Activated CD4-positive, alpha-beta memory T cell treated with anti-CD3 and anti-CD28 coated beads, Interleukin-2, amount 10 ng/mL, durations not matched to agents 7 days and 5 days (primary cell): ENCODE results near the gene LETM1. TPM values are rescaled to one million over a fixed set of nuclear protein-coding genes. Genes with fewer than 3 reads are reported as not detected.

Experiments
- CTCF ChIA-PET: fragments of 350-600 bp; sonication (Branson Sonifier 250); formaldehyde crosslinking; loops from one replicate; lab custom pipeline; 2021; ENCODE audit warnings: antibody characterized with exemption, inconsistent platforms; lab: Charles Lee
- POLR2A ChIA-PET: fragments of 350-600 bp; sonication (Branson Sonifier 250); formaldehyde crosslinking; loops from one replicate; lab custom pipeline; 2021; ENCODE audit warnings: antibody characterized with exemption; lab: Charles Lee
- DNase-seq: peaks from one replicate; pipeline ENCODE4 v3.0.0-alpha.2; 2020
- H3K27ac Mint-ChIP-seq: one replicate; pipeline ENCODE4 v1.8.0; 2021; ENCODE audit warnings: mild to moderate bottlenecking, mixed read lengths
- H3K27me3 Mint-ChIP-seq: one replicate; pipeline ENCODE4 v1.8.0; 2021; ENCODE audit warnings: mixed read lengths
- H3K36me3 Mint-ChIP-seq: one replicate; pipeline ENCODE4 v1.8.0; 2021; ENCODE audit warnings: low read depth, mixed read lengths
- H3K4me1 Mint-ChIP-seq: one replicate; pipeline ENCODE4 v1.8.0; 2021; ENCODE audit warnings: mixed read lengths
- H3K4me3 Mint-ChIP-seq: one replicate; pipeline ENCODE4 v1.8.0; 2021; ENCODE audit warnings: mild to moderate bottlenecking, mixed read lengths
- H3K9me3 Mint-ChIP-seq: one replicate; pipeline ENCODE4 v1.8.0; 2021; ENCODE audit warnings: mixed read lengths
- total RNA-seq, 2 experiments: library from RNA; stranded (reverse); gene quantifications; one replicate each; pipeline ENCODE4 v1.2.3, GENCODE V29; 2021

LETM1 gene
- total RNA-seq: 10 to 100 TPM; 36.6 to 39.3 TPM

- ChIA-PET CTCF (interaction anchor here (0.7 to 3.2 kb wide), 4 partner anchors 13 to 46 kb away, joined by 3 to 11 read pairs (median 5); no protein-coding TSS in a partner anchor), POLR2A (interaction anchor here (0.9 to 7.1 kb wide), 10 partner anchors 10 to 613 kb away, joined by 3 to 100 read pairs (median 10); partner anchors contain the start of genes NSD2, RNF4, SLBP and TACC3)
- Mint-ChIP-seq H3K27me3 (no peaks in the 10 kb centered on the region), H3K27ac (peak within 1 kb of the TSS; percentile 66), H3K4me1 (peaks cover 36% of the 10 kb centered on the region), H3K36me3 (peaks cover 4% of the 10 kb centered on the region), H3K4me3 (peak within 1 kb of the TSS; percentile 81), H3K9me3 (no peaks in the 10 kb centered on the region)
- peak; percentile 96 for DNase-seq
These were observed at the start of gene LETM1 for GRCh38 chr4:1856071-1856942. Gene LETM1, minus strand, starts transcription at chr4:1856156. Its CDS starts 206 bp downstream, at chr4:1855950.

- peak overlapping the region; percentile 38 for H3K27ac Mint-ChIP-seq
- ChIA-PET POLR2A (interaction anchor here (1.1 to 1.3 kb wide), 2 partner anchors 31 to 33 kb away, joined by 3 read pairs; no protein-coding TSS in a partner anchor), CTCF (interaction anchor here (1.6 kb wide), 1 partner anchor 211 kb away, joined by 5 read pairs; no protein-coding TSS in a partner anchor)
- H3K4me3 Mint-ChIP-seq: no peak overlapping the region
- peaks cover 79% of the 10 kb centered on the region for H3K4me1 Mint-ChIP-seq
- H3K9me3 Mint-ChIP-seq: no peaks in the 10 kb centered on the region
- peaks cover 82% of the 10 kb centered on the region for H3K36me3 Mint-ChIP-seq
- DNase-seq: no peak
- H3K27me3 Mint-ChIP-seq: no peaks in the 10 kb centered on the region
These were observed 48.1 kb upstream of the LETM1 start for GRCh38 chr4:1904042-1904441.

- CTCF ChIA-PET: interaction anchor here (1.2 to 1.5 kb wide), 2 partner anchors 12 to 210 kb away, joined by 3 to 4 read pairs; no protein-coding TSS in a partner anchor
These were observed 47.1 kb upstream of the LETM1 start for GRCh38 chr4:1903035-1903434.

GRCh38 chr4:1902243-1902642 lies 46.3 kb upstream of the LETM1 start:
- POLR2A ChIA-PET: interaction anchor here (1.4 kb wide), 1 partner anchor 29 kb away, joined by 3 read pairs; no protein-coding TSS in a partner anchor
- no peak overlapping the region for H3K27ac Mint-ChIP-seq
- no peaks in the 10 kb centered on the region for H3K27me3 Mint-ChIP-seq
- H3K4me3 Mint-ChIP-seq: no peak overlapping the region
- CTCF ChIA-PET: interaction anchor here (0.9 to 1.5 kb wide), 4 partner anchors 12 to 209 kb away, joined by 3 to 4 read pairs (median 3); no protein-coding TSS in a partner anchor
- DNase-seq: no peak
- H3K4me1 Mint-ChIP-seq: peaks cover 75% of the 10 kb centered on the region
- H3K9me3 Mint-ChIP-seq: no peaks in the 10 kb centered on the region
- peaks cover 74% of the 10 kb centered on the region for H3K36me3 Mint-ChIP-seq

More at GRCh38 chr4:1903035-1903434, 47.1 kb upstream of the LETM1 start:
- H3K36me3 Mint-ChIP-seq: peaks cover 81% of the 10 kb centered on the region
- POLR2A ChIA-PET: interaction anchor here (0.7 to 1.4 kb wide), 2 partner anchors 30 to 32 kb away, joined by 3 read pairs; partner anchors contain the start of gene NSD2
- no peak for DNase-seq
- H3K27ac Mint-ChIP-seq: peak overlapping the region; percentile 13
- no peak overlapping the region for H3K4me3 Mint-ChIP-seq
- H3K9me3 Mint-ChIP-seq: no peaks in the 10 kb centered on the region
- no peaks in the 10 kb centered on the region for H3K27me3 Mint-ChIP-seq
- peaks cover 76% of the 10 kb centered on the region for H3K4me1 Mint-ChIP-seq

GRCh38 chr4:1901127-1901526 lies 45.2 kb upstream of the LETM1 start:
- Mint-ChIP-seq H3K27me3 (no peaks in the 10 kb centered on the region), H3K4me3 (no peak overlapping the region), H3K9me3 (no peaks in the 10 kb centered on the region), H3K4me1 (peaks cover 73% of the 10 kb centered on the region), H3K27ac (no peak overlapping the region), H3K36me3 (peaks cover 69% of the 10 kb centered on the region)
- ChIA-PET CTCF (interaction anchor here (0.9 to 4.7 kb wide), 7 partner anchors 10 to 153 kb away, joined by 3 to 47 read pairs (median 7); no protein-coding TSS in a partner anchor), POLR2A (interaction anchor here (0.9 kb wide), 1 partner anchor 31 kb away, joined by 6 read pairs; the partner anchor contains the start of gene NSD2)
- DNase-seq: no peak

GRCh38 chr4:1900624-1901023 lies 44.7 kb upstream of the LETM1 start:
- no peaks in the 10 kb centered on the region for H3K9me3 Mint-ChIP-seq
- ChIA-PET CTCF (interaction anchor here (0.9 to 4.7 kb wide), 13 partner anchors 9 to 153 kb away, joined by 3 to 47 read pairs (median 6); partner anchors contain the start of gene NSD2), POLR2A (interaction anchor here (0.9 to 3.0 kb wide), 5 partner anchors 10 to 46 kb away, joined by 3 to 22 read pairs (median 6); partner anchors contain the start of gene NSD2)
- H3K27ac Mint-ChIP-seq: no peak overlapping the region
- peaks cover 73% of the 10 kb centered on the region for H3K4me1 Mint-ChIP-seq
- peaks cover 69% of the 10 kb centered on the region for H3K36me3 Mint-ChIP-seq
- no peak overlapping the region for H3K4me3 Mint-ChIP-seq
- DNase-seq: no peak
- no peaks in the 10 kb centered on the region for H3K27me3 Mint-ChIP-seq

- H3K27ac Mint-ChIP-seq: no peak overlapping the region
- no peak overlapping the region for H3K4me3 Mint-ChIP-seq
- peaks cover 70% of the 10 kb centered on the region for H3K36me3 Mint-ChIP-seq
- H3K4me1 Mint-ChIP-seq: peaks cover 73% of the 10 kb centered on the region
- ChIA-PET CTCF (interaction anchor here (0.6 to 4.7 kb wide), 23 partner anchors 9 to 207 kb away, joined by 3 to 47 read pairs (median 5); partner anchors contain the start of gene NSD2), POLR2A (interaction anchor here (0.9 to 3.0 kb wide), 6 partner anchors 9 to 47 kb away, joined by 3 to 22 read pairs (median 4); partner anchors contain the start of gene NSD2)
- no peaks in the 10 kb centered on the region for H3K9me3 Mint-ChIP-seq
- H3K27me3 Mint-ChIP-seq: no peaks in the 10 kb centered on the region
- DNase-seq: no peak
These were observed 44.1 kb upstream of the LETM1 start for GRCh38 chr4:1900087-1900433.

GRCh38 chr4:1899149-1900086 lies 43.5 kb upstream of the LETM1 start:
- CTCF ChIA-PET: interaction anchor here (0.6 to 4.7 kb wide), 32 partner anchors 9 to 206 kb away, joined by 3 to 47 read pairs (median 4); partner anchors contain the start of gene NSD2
- DNase-seq: peak; percentile 79
- H3K4me3 Mint-ChIP-seq: no peak overlapping the region
- peak overlapping the region; percentile 86 for H3K27ac Mint-ChIP-seq
- H3K36me3 Mint-ChIP-seq: peaks cover 68% of the 10 kb centered on the region
- H3K4me1 Mint-ChIP-seq: peaks cover 74% of the 10 kb centered on the region
- no peaks in the 10 kb centered on the region for H3K9me3 Mint-ChIP-seq
- POLR2A ChIA-PET: interaction anchor here (0.7 to 3.0 kb wide), 7 partner anchors 9 to 47 kb away, joined by 3 to 22 read pairs (median 4); partner anchors contain the start of gene NSD2
- no peaks in the 10 kb centered on the region for H3K27me3 Mint-ChIP-seq

- Mint-ChIP-seq H3K9me3 (no peaks in the 10 kb centered on the region), H3K4me1 (peaks cover 67% of the 10 kb centered on the region), H3K27ac (peak overlapping the region; percentile 86), H3K4me3 (no peak overlapping the region), H3K36me3 (peaks cover 68% of the 10 kb centered on the region), H3K27me3 (no peaks in the 10 kb centered on the region)
- DNase-seq: no peak
- ChIA-PET CTCF (interaction anchor here (0.7 to 4.7 kb wide), 21 partner anchors 8 to 206 kb away, joined by 3 to 47 read pairs (median 5); partner anchors contain the start of gene NSD2), POLR2A (interaction anchor here (0.7 to 3.0 kb wide), 3 partner anchors 22 to 28 kb away, joined by 3 to 22 read pairs (median 6); partner anchors contain the start of gene NSD2)
These were observed 42.7 kb upstream of the LETM1 start for GRCh38 chr4:1898681-1899080.

- H3K27me3 Mint-ChIP-seq: no peaks in the 10 kb centered on the region
- peaks cover 62% of the 10 kb centered on the region for H3K4me1 Mint-ChIP-seq
- ChIA-PET CTCF (interaction anchor here (0.7 to 4.7 kb wide), 10 partner anchors 7 to 107 kb away, joined by 3 to 47 read pairs (median 4); partner anchors contain the start of gene NSD2), POLR2A (interaction anchor here (1.3 to 3.0 kb wide), 3 partner anchors 10 to 28 kb away, joined by 3 to 22 read pairs (median 3); partner anchors contain the start of gene NSD2)
- H3K9me3 Mint-ChIP-seq: no peaks in the 10 kb centered on the region
- H3K36me3 Mint-ChIP-seq: peaks cover 65% of the 10 kb centered on the region
- no peak overlapping the region for H3K4me3 Mint-ChIP-seq
- no peak for DNase-seq
- peak overlapping the region; percentile 55 for H3K27ac Mint-ChIP-seq
These were observed 42.1 kb upstream of the LETM1 start for GRCh38 chr4:1898007-1898406.

GRCh38 chr4:1896658-1896991 lies 40.7 kb upstream of the LETM1 start:
- peaks cover 65% of the 10 kb centered on the region for H3K36me3 Mint-ChIP-seq
- H3K4me3 Mint-ChIP-seq: no peak overlapping the region
- H3K9me3 Mint-ChIP-seq: no peaks in the 10 kb centered on the region
- ChIA-PET POLR2A (interaction anchor here (1.3 to 1.4 kb wide), 2 partner anchors 9 to 18 kb away, joined by 3 read pairs; no protein-coding TSS in a partner anchor), CTCF (interaction anchor here (0.7 to 4.7 kb wide), 3 partner anchors 22 to 864 kb away, joined by 3 to 47 read pairs (median 3); no protein-coding TSS in a partner anchor)
- DNase-seq: no peak
- peaks cover 56% of the 10 kb centered on the region for H3K4me1 Mint-ChIP-seq
- H3K27me3 Mint-ChIP-seq: no peaks in the 10 kb centered on the region
- peak overlapping the region; percentile 44 for H3K27ac Mint-ChIP-seq
